Right hindlimb (tissue), 1 donor: ENCODE data around the gene OR6X1.
A peak's percentile ranks its signal among the peaks of the same experiment; 100 is the strongest.
"Not testable (repeated sequence)": the region's sequence is repeated elsewhere in the genome, so short reads cannot be mapped to it uniquely, and the experiment has no call there.

ENCODE experiments used
- DNase-seq: peaks from one replicate; pipeline ENCODE4 v3.0.0-alpha.2; 2018

The OR6X1 gene

GRCh38 chr11:123751781-123752180 is 2.5 kb downstream of the OR6X1 start:
- DNase-seq, result no peak

- DNase-seq, result not testable (repeated sequence)
Observed at GRCh38 chr11:123748349-123748748, 6.0 kb downstream of the OR6X1 start.

DNA sequence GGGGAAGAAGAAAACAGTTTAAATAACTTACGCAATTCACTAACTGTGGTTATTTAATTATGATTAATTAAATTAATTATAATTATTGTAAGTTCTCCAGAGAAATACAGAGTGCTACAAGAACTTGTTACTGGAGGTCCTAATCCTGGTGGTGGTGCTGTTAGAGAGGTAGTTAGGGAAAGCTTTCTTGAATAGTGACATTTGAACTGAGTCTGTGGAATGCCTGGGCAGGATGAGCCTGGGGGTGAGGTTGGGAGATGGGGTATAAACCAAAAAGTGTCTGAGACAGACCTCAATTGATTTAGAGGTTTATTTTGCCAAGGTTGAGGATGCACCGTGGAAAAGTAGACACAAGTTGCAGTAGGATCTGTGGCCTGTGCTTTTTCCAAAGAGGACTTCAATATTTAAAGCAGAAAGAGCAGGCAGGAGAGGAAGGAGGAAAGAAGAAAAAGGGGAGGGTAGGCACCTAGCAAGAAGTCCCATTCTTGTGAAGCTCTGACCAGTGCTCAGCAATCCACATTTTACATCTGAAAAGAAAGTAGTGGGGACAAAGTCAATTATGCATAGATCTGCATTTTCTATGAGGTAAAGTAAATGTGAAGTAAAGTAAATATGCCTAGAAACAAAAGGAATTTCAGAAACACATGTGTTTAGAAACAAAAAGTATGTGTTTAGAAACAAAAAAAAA is 8.4 kb downstream of the OR6X1 start:
- no peak for DNase-seq

GRCh38 chr11:123742724-123743120 is 11.6 kb downstream of the OR6X1 start:
- no peak for DNase-seq

GRCh38 chr11:123742031-123742723 is 12.1 kb downstream of the OR6X1 start:
- DNase-seq, result no peak

GRCh38 chr11:123741159-123742030 is 12.9 kb downstream of the OR6X1 start, which contains the start of gene ZNF202:
Gene ZNF202 (minus strand): TSS chr11:123741660. CDS start chr11:123730888, 10,772 bp downstream.
- DNase-seq, result peak; percentile 93

GRCh38 chr11:123740787-123741158 is 13.5 kb downstream of the OR6X1 start:
- DNase-seq, result peak; percentile 22

DNA sequence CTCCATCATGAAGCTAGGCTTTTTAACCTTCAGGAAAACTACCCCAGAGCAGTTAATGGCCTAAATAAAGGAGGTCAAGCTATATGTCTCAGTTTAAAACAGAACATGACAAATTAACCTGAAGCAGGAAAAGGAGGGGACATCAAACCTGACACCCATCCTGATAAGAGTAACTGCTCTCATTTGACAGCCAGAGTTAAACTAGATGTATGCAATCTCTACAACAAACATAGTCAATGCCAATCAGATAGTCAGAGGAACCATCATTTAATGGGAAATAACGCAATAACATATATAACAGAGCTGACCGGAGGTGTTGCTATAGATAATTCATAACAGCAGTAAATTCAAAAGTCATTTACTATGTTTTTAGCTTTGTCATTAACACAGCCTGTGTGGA is 15.9 kb downstream of the OR6X1 start:
- DNase-seq, result no peak

DNA sequence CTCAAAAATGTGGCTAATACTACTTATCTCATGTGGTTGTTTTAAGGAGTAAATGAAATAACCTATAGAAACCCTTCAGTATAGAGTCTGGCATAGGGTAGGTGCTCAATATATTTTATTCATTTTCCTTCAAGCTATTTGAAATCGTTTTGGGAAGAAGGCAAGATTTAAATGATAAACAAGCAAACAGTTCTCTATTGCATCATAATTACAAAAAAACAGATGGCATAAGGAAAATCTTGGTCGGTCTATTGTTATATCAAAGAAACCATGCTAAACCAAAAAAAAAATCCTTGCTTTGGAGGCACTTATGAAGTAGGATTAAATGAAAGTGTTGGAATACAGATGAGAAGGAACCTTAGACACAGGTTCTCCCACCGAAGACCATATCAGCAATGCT is 17.5 kb downstream of the OR6X1 start:
- no peak for DNase-seq

- no peak for DNase-seq
Observed at GRCh38 chr11:123729602-123730001, 24.7 kb downstream of the OR6X1 start.

GRCh38 chr11:123725995-123726655 is 28.2 kb downstream of the OR6X1 start:
- no peak for DNase-seq

- no peak for DNase-seq
Observed at GRCh38 chr11:123719452-123719851, 34.9 kb downstream of the OR6X1 start.

- no peak for DNase-seq
Observed at GRCh38 chr11:123718469-123718868, 35.8 kb downstream of the OR6X1 start.

DNA sequence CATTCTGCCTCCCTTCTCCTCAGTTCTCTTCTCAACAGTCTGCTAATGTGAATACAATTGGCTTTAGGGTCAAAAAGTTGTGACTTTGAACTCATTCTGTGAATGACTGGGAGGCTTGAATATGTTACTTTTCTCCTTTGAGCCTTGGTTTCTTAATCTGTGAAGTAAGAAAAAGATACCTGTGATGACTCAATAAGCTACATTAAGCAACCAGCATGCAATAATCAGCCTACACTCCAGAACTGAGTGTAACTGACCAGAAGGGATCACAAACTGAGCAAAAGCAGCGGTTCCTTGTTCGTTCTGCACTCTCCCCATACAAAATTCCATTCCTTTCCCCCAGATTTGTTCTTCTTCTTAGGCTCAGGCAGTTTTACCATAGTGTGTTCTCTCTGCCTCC is 36.3 kb downstream of the OR6X1 start:
- no peak for DNase-seq

DNA sequence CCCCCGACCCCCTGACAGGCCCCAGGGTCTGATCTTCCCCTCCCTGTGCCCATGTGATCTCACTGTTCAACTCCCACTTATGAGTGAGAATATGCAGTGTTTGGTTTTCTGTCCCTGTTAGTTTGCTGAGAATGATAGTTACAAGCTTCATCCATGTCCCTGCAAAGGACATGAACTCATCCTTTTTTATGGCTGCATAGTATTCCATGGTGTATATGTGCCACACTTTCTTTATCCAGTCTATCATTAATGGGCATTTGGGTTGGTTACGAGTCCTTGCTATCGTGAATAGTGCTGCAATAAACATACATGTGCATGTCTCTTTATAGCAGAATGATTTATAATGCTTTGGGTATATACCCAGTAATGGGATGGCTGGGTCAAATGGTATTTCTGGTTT is 41.7 kb downstream of the OR6X1 start:
- not testable (repeated sequence) for DNase-seq

GRCh38 chr11:123707606-123708205 is 46.6 kb downstream of the OR6X1 start:
- peak; percentile 72 for DNase-seq

DNA sequence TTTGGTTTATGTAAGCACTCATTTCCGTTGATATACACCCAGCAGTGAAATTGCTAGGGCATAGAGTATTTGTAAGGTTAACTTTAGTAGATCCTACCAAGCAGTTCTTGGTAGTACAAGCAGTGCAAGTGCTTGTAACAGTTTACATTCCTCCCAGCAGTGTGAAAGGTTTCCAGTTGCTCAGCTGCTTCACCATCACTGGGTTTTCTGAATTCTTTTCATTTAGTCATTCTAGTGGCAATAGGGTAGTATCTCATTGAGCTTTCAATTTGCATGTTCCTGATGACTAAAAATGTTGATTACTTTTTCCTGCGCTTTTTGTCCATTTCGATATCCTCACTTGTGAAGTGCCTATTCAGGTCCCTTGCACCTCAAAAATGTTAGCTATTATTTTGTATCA is 47.1 kb downstream of the OR6X1 start:
- no peak for DNase-seq

GRCh38 chr11:123704341-123704740 is 50.0 kb downstream of the OR6X1 start:
- no peak for DNase-seq
